Measurements from ENCODE around the gene ASGR1.

Gene ASGR1

DNA sequence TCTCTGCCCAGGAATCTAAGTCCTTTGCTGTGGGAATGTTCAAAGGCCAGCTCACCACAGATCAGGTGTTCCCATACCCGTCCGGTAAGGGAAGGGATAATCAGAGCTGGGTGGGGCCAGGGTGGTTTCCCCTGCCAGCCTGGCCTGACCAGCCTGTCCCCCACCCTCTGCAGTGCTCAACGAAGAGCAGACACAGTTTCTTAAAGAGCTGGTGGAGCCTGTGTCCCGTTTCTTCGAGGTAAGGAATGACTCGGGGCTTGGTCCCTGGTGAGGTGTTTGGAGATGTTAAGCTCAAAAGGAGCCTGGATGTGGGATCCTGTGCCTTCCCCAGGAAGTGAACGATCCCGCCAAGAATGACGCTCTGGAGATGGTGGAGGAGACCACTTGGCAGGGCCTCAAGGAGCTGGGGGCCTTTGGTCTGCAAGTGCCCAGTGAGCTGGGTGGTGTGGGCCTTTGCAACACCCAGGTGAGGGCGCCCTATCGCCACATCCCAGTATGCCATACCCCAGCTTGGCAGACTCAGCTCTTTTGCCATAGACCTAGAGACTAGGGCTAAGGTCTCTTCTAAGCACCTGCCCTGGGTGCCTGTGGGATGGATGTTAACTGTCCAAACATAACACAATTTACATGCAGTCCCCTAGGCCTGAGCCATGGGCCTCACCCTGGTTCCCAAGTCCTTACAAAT is 41.6 kb upstream of the ASGR1 start:
- no peaks in the 10 kb centered on the region for H3K9me3 ChIP-seq (ENCODE audit: insufficient read depth, low read depth, low read length)
- no peak overlapping the region for H2AFZ ChIP-seq (ENCODE audit: low read length)
- TF ChIP-seq, protein P1, sequence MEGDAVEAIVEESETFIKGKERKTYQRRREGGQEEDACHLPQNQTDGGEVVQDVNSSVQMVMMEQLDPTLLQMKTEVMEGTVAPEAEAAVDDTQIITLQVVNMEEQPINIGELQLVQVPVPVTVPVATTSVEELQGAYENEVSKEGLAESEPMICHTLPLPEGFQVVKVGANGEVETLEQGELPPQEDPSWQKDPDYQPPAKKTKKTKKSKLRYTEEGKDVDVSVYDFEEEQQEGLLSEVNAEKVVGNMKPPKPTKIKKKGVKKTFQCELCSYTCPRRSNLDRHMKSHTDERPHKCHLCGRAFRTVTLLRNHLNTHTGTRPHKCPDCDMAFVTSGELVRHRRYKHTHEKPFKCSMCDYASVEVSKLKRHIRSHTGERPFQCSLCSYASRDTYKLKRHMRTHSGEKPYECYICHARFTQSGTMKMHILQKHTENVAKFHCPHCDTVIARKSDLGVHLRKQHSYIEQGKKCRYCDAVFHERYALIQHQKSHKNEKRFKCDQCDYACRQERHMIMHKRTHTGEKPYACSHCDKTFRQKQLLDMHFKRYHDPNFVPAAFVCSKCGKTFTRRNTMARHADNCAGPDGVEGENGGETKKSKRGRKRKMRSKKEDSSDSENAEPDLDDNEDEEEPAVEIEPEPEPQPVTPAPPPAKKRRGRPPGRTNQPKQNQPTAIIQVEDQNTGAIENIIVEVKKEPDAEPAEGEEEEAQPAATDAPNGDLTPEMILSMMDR (conservative IDR thresholded peaks at IDR 0.05; ENCODE audit: low read length) = peak; percentile 80
- no peak for TF ChIP-seq EZH2phosphoT487 (IDR thresholded peaks at IDR 0.05; ENCODE audit: borderline replicate concordance)
- no peaks in the 10 kb centered on the region for H3K9me2 ChIP-seq (replicated peaks; ENCODE audit: low read depth, low read length)
- peaks cover 13% of the 10 kb centered on the region for H4K20me1 ChIP-seq (ENCODE audit: insufficient read depth, low read length, poor library complexity, severe bottlenecking)
- no peaks in the 10 kb centered on the region for H3K27me3 ChIP-seq (ENCODE audit: insufficient read depth, low read length, poor library complexity, severe bottlenecking)
- H3K36me3 ChIP-seq (ENCODE audit: insufficient read depth, low read length) = peaks cover 28% of the 10 kb centered on the region; the same call in 1 of the 2 replicates
- H3K4me2 ChIP-seq (ENCODE audit: low read depth, low read length, poor library complexity, severe bottlenecking) = peak overlapping the region; percentile 98
- H3K79me2 ChIP-seq (ENCODE audit: insufficient read depth, low read length) = peaks cover 28% of the 10 kb centered on the region; the same call in 1 of the 2 replicates
- peak overlapping the region; percentile 86 for H3K4me3 ChIP-seq (ENCODE audit: low read length, poor library complexity, severe bottlenecking)
- peaks cover 39% of the 10 kb centered on the region for H3K4me1 ChIP-seq (ENCODE audit: insufficient read depth, low read length, poor library complexity, severe bottlenecking)
- peak overlapping the region; percentile 85 for H3K9ac ChIP-seq (ENCODE audit: low read depth, low read length, poor library complexity, severe bottlenecking)
- no peaks in the 10 kb centered on the region for H3F3A ChIP-seq (ENCODE audit: low read depth)

DNA sequence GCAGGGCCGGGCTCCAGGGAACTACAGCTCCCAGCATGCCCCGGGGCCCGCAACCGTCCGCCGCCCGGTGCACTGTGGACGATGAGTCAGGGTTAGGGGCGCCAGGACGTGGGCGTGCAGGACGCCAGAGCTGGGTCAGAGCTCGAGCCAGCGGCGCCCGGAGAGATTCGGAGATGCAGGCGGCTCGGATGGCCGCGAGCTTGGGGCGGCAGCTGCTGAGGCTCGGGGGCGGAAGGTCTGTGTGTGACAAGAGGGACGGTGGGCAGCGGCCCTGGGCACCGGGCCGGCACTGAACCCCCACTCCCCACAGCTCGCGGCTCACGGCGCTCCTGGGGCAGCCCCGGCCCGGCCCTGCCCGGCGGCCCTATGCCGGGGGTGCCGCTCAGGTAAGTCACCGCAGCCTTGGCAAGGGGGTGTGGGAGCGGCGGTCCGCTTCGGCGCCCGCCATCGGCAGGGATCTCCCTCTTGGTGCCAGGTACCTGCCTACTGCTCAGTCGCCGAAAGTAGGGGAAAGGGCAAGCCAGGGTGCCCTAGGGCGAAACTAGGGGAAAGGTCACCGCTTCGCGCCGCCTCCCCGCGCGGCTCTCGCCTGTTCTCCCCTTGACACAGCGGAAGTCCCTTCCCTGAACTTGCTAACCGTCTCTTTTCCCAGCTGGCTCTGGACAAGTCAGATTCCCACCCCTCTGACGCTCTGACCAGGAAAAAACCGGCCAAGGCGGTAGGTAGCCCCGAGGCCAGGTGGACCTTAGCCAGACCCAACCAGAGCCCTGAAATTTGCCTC is 40.8 kb upstream of the ASGR1 start, which contains the start of the genes ACADVL and DLG4:
ACADVL (plus strand) TSS at position 127 of the 781 bp plus-strand sequence; CDS start at position 174, 47 bp downstream.
DLG4 (minus strand) TSS at position 25 of the 781 bp plus-strand sequence.
- Histone ChIP-seq H2AFZ (ENCODE audit: low read length) (peak within 1 kb of the TSS; percentile 94), H3K9me3 (ENCODE audit: insufficient read depth, low read depth, low read length) (no peaks in the 10 kb centered on the region), H3K9ac (ENCODE audit: low read depth, low read length, poor library complexity, severe bottlenecking) (peak within 1 kb of the TSS; percentile 85), H3K4me3 (ENCODE audit: low read length, poor library complexity, severe bottlenecking) (peak within 1 kb of the TSS; percentile 86), H3K79me2 (ENCODE audit: insufficient read depth, low read length) (peaks cover 28% of the 10 kb centered on the region; the same call in 1 of the 2 replicates), H3K4me1 (ENCODE audit: insufficient read depth, low read length, poor library complexity, severe bottlenecking) (peaks cover 44% of the 10 kb centered on the region), H3F3A (ENCODE audit: low read depth) (no peaks in the 10 kb centered on the region), H3K9me2 (replicated peaks; ENCODE audit: low read depth, low read length) (no peaks in the 10 kb centered on the region), H3K27me3 (ENCODE audit: insufficient read depth, low read length, poor library complexity, severe bottlenecking) (no peaks in the 10 kb centered on the region), H3K4me2 (ENCODE audit: low read depth, low read length, poor library complexity, severe bottlenecking) (peak within 1 kb of the TSS; percentile 98), H4K20me1 (ENCODE audit: insufficient read depth, low read length, poor library complexity, severe bottlenecking) (peaks cover 18% of the 10 kb centered on the region), H3K36me3 (ENCODE audit: insufficient read depth, low read length) (peaks cover 27% of the 10 kb centered on the region; the same call in 1 of the 2 replicates)
- no peak for TF ChIP-seq EZH2phosphoT487 (IDR thresholded peaks at IDR 0.05; ENCODE audit: borderline replicate concordance)
- TF ChIP-seq, protein P1 (conservative IDR thresholded peaks at IDR 0.05; ENCODE audit: low read length) = no peak

DNA sequence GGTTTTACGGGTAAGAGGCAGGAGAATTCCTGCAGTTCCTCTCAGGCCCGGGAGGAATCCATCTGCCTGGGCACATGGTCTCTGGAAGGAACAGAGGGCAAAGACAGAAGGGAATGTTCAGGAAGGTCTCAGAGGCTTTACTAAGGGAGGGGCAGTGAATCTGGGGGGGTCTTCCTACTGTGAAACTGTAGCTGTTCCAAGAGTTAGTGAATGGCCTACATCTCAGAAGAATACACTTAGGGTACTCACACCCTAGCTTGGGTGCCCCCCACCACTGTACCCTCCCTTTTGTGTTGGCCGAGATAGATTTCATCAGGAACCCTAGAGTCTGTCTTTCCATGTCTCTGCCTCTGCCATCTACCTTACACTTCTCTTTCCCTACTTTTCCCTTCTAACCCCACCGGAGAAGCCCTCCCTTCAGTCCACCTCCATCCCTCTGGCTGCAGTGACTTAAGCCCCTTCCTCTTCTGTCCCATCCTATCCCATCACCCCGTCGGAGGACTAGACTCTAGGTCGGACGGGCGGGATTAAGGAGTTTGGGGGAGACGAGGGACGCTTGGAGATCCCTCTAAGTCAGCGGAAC is 40.1 kb upstream of the ASGR1 start:
- H3K9ac ChIP-seq (ENCODE audit: low read depth, low read length, poor library complexity, severe bottlenecking) = peak overlapping the region; percentile 85
- H3K4me2 ChIP-seq (ENCODE audit: low read depth, low read length, poor library complexity, severe bottlenecking) = peak overlapping the region; percentile 98
- no peaks in the 10 kb centered on the region for H3K9me2 ChIP-seq (replicated peaks; ENCODE audit: low read depth, low read length)
- peaks cover 3% of the 10 kb centered on the region; the same call in 1 of the 2 replicates for H3F3A ChIP-seq (ENCODE audit: low read depth)
- peaks cover 28% of the 10 kb centered on the region; the same call in 1 of the 2 replicates for H3K79me2 ChIP-seq (ENCODE audit: insufficient read depth, low read length)
- peak overlapping the region; percentile 94 for H2AFZ ChIP-seq (ENCODE audit: low read length)
- no peaks in the 10 kb centered on the region for H3K27me3 ChIP-seq (ENCODE audit: insufficient read depth, low read length, poor library complexity, severe bottlenecking)
- H4K20me1 ChIP-seq (ENCODE audit: insufficient read depth, low read length, poor library complexity, severe bottlenecking) = peaks cover 18% of the 10 kb centered on the region
- H3K4me1 ChIP-seq (ENCODE audit: insufficient read depth, low read length, poor library complexity, severe bottlenecking) = peaks cover 48% of the 10 kb centered on the region
- TF ChIP-seq, protein P1 (conservative IDR thresholded peaks at IDR 0.05; ENCODE audit: low read length) = no peak
- H3K36me3 ChIP-seq (ENCODE audit: insufficient read depth, low read length) = peaks cover 23% of the 10 kb centered on the region; the same call in 1 of the 2 replicates
- no peaks in the 10 kb centered on the region for H3K9me3 ChIP-seq (ENCODE audit: insufficient read depth, low read depth, low read length)
- H3K4me3 ChIP-seq (ENCODE audit: low read length, poor library complexity, severe bottlenecking) = peak overlapping the region; percentile 86

Data from Loucy (cell line).